Stimulated activated CD4-positive, alpha-beta T cell treated with anti-CD3 and anti-CD28 coated beads, TNF-alpha, amount 100 ng/mL, for 1 hour (primary cell): Measurements from ENCODE around the gene CALML5.

Experiments used
- DNase-seq, 3 donors: peaks; one replicate each; pipeline ENCODE4 v3.0.0-alpha.2; 2020; ENCODE audit warnings: low read depth in 3 of 3, low spot score in 1 of 3

The CALML5 gene

DNA sequence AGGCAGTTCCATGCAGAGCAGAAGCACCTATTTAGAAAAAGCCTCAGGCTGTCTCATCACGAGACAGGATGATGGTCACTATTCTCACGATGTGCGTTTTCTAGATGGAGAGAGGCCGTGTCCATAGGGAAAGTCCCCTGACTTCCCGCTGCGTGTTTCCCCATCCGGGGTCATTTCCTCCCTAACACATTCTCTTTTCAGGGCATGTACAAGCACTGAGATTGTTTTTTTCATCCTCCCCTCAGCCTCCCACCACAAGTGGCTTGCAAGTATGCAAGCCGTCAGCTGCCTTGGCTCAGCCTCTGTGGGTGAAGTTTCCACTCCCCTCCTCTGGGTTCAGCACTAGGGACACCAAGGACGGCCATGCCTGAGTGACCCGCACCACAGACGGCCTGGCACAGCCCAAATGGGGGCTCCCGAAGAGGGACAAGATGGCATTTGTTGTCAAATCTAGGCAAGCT, 2.7 kb upstream of the CALML5 start:
- no peak for DNase-seq

DNA sequence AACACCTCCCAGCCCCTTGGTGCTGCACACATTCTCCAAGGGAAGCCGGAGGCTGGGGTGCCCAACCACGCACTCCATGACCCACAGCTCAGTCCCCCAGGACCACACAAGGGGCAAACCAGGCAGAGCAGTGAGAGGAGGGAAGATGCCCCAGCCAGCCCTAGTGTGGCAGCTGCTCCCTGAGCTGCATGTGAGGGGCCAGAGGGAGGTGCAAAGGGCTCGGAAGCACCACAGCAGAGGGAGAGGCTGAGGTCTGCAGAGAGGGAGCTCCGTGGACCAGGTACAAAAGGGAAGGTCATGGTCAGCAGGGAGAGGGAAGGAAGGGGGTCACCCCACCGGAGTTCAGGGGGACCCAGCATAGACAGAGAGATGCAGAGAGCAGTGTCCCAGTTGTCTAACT, 1.5 kb upstream of the CALML5 start:
- no peak for DNase-seq

DNA sequence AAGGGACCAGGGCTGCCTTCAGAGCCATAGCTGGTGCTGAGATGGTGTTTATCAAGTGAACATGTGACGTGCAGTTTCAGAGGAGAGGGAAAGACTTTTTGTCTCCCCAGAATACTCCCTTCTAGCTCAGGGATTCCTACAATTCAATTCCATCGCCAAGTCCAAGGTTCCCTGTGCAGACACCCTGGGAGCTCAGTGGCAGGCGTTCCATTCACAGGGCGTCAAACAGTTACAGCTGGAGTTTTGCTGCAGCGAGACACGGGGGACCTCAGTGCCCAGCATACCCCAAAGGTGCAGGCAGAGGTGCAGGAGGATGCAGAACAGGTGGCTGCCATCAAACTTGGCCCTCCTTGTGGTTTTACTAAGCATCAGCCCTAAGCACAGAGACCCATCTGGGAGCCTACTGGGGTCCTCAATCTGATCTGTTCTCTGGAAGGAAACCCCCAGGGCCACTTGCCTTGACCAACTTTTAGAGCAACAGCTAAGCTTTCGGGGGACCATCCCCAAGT, 846 bp upstream of the CALML5 start:
- no peak for DNase-seq

DNA sequence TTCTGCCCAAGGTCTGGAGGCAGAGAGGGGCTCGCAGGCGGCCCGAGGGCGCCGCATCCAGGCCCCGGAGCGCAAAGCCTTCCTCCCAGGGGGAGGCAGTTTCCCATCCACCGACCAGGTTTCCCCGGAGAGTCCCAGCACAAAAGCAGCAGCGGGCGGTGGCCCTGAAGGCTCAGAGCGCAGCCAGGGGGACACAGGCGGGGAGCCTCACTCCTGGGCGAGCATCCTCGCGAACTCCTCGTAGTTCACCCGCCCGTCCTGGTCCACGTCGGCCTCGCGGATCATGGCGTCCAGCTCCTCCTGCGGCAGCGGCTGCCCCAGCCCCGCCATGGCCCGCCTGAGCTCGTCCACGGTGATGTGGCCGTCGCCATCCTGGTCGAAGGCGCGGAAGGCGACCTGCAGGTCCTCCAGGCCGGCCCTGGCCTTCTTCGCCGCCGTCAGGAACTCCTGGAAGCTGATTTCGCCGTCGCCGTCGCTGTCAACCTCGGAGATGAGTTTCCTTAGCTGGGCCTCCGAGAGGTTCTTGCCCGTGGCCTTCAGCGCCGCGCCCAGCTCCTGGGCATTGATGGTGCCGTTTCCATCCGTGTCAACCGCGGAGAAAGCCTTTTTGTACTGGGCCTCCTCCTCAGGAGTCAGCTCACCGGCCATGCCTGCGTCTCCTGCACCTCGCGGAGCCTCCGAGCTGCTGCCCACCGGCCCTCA, 428 bp downstream of the CALML5 start:
- no peak for DNase-seq

DNA sequence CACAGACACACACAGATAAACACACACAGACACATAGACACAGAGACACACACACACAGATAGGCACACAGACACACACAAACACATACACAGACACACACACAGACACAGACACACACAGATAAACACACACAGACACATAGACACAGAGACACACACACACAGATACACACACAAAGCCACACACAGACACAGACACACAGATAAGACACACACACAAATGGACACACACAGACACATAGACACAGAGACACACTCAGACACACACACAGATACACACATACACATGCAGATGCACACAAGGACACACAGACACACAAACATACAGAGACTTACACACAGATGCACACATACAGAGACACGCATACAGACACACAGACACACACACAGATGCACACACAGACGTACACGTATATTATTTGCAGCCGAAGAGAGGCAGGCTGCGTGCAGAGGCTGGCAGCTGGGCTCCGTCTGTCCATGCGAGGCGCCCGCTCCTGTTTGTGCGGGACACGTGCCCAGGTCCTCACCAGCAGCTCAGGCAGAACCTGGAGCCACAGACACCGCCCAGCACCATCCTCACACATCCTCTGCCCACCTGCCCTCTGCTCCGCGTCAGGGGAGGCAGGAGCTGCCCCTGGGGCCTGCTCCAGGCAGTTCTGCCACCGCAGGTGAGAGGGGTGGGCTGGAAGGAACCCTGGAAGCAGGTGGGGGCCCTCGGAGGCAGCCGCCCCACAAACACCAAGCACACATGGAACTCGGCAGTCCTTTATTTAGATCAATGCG, 1.2 kb downstream of the CALML5 start:
- no peak for DNase-seq

DNA sequence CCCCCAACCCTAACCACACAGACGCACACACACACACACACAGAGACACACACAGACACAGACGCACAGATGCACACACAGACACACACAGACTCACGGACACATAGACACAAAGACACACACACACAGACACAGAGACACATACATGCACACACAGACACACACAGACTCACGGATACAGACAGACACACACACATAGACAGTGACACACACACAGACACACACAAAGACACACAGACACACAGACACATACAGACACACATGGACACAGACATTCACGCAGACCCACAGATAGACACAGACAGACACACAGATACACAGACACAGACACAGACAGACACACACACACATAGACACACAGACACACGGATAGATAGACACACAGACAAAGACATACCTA, 2.1 kb downstream of the CALML5 start:
- DNase-seq = no peak

DNA sequence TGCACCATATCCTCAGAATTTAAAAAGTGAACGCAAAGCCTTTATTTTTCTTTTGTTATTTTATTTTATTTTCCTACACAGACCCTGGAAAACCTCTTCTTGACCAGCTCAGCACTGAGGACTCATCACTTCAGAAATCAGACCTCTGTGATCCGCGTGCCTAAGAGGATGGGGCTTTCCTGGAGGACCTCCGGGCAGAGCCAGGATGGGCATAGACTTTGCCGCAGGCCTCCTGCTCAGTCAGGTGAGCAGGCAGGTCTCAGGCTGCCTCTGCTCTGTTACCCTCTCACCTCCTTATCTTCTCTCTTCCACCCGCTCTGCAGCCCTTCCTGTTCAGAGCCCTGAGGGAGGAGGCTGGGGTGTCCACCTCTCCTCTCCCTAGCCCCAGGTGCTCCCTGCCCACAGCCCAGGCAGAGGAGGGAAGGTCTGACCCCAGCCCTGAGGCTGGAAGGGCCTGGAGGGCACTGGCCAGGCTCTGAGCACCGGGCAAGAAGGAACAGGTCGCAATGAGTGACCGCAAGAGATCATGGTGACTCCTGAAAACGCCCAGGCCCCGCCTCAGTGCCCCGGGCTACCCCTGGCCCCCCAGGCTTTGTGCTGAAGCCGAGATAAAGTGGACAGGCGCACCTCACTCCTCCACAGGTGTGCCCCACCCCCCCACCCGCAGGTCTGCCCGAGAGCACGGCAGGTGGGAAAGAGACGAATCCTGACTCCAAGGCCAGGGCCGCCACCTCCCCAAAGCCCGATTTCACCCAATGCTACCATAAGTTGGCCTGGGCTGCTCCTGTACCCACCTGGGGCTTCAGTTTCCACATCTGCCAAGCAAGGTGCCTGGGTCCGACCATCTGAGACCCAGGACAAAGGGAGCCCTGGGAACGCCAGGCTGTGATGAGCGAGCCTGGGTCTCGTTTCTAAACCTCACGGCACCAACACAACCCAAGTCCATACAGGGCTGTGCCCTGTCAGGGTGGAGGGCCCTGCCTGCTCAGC, 2.8 kb downstream of the CALML5 start:
- DNase-seq = no peak

DNA sequence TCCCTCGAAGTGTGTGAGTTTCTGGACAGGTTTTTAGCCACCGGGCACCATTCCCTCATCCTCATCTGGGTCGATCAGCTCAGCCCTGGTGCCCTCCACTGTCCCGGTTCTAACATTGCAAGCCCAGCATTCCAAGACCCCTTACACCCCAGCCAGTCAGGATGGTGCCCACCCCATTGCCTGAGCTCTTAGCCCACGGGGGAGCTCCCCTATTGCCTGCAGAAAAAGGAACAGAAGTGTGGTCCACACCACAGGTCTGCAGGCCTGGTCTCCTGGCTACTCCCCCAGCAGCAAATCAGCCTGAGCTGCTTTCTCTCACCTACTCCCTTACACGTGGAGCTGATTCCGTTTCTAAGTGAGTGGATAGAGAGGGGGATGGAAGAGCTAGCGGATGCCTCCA, 4.8 kb downstream of the CALML5 start:
- DNase-seq = no peak

DNA sequence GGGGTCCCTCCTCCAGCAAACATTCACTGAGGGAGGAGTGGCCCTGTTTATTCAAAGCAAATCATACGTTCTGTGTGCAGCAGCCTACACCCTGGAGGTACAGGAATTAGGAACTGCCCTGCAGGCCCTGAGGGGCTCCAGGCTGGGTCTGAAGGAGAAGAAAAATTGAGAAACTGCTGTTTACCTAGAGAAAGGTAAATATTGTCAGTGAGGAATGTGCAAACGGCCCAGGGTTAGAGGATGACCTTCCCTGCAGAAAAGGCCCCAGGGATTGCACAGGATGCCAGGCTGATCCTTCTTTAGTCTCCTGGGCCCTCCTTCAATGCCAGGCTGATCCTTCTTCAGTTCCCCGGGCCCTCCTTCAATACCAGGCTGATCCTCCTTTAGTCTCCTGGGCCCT, 5.7 kb downstream of the CALML5 start:
- DNase-seq = no peak

DNA sequence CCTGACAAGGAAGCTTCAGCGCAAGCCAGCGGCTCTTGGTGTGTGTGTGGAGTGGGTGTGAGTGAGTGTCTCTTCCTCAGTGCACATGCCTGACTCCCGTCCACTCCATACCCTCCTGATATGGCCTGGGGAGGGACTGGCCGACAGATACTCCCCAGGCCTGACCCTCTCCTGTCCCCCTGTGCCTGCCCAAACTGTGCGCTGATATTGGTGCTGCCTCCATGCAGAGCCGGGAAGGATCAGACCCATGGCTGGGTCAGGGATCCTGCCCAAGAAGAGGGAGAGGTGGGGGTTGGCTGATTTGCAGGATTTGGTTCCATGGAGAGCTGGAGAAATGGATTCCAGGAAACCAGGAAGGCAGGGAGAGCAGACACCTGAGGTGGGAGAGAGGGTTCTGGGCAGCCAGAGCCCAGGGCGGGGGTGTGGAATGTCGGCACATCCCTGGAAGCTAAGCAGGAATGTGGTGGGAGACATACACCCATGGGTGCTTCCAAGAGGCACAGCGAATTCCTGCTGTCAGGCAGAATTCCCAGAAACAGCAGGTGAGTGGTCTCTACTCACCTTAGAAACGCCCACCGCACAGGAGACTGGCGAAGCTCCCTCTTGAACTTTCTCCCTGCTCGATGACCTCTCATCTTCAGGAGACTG, 6.3 kb downstream of the CALML5 start:
- DNase-seq = no peak

DNA sequence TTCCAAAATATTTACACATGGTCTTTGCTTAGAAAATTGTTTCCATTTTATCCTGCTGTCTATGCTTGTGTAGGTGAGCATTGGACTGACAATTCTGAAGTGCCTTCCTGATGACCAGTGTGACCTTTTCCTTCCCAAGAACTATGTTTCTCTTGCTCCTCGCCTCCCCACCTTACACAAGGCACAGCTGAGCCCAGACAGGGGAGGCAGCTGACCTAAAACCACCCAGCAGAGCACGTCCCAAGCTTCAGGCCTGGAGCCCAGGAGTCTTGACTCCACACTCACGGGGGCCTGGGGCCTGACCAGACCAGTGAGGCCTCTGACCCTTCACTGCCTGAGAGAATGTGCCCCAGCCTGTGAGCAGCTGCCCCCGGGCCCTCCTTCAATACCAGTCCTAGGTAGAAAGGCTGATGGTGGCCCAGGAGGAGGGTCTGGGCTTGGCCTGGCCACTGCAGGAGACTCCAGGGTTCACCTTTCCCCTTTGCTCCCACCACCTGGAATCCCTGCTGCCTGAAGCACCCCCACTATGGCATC, 7.0 kb downstream of the CALML5 start:
- DNase-seq = no peak

DNA sequence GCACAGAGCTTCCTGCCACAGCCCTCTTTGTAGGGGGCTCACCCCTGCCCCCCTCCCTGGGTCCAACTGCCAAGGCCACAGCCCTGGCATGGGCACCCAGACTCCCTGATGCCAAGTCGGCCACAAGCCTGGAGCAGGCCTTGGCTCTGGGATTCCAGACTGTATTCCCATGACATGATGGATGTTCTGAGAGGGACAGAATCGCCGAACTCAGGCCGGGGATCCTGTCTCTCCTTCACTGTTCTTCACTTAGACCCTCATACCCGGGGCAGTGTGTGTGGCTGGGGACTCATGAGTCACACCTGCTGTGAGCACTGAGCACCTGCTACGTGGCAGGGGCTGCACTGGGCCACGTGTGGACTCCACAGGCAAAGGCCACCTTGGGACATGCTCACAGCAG, 7.9 kb downstream of the CALML5 start:
- DNase-seq = no peak

DNA sequence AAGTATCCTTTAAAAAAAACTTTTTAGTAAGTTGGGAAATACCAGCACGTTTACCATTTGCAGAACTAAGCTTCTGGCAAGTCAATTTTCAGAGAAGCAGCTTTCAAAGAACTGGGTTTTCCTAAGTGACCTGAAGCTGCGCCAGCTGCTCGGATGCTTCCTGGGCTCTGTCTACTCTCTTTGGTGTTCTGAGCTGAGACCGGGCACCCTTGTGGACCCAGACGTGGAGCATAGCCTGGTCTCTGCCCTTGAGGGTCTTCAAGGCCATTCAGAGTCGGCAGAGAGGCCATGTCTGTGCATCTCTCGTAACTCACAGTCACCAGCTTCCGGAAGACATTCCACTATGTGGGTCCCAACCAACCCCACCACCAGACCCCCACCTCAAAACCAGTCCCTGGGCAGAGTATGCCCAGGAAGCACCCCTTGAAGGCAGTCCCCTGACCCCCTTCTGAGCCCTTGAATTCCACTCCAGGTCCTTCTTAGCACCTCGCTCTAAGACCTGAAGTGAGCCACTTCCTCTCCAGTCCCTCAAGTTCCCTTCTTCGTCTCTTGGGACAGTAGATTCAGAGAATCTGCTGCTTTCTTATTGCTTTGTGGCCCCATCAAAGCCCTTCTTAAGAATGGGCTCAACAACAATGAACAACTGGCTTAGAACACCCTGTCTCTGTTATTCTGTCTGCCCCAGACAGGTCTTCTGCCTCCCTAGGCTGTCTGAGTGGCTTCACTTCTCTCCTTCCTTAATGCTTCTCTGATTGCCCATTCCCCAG, 8.5 kb downstream of the CALML5 start:
- no peak for DNase-seq

DNA sequence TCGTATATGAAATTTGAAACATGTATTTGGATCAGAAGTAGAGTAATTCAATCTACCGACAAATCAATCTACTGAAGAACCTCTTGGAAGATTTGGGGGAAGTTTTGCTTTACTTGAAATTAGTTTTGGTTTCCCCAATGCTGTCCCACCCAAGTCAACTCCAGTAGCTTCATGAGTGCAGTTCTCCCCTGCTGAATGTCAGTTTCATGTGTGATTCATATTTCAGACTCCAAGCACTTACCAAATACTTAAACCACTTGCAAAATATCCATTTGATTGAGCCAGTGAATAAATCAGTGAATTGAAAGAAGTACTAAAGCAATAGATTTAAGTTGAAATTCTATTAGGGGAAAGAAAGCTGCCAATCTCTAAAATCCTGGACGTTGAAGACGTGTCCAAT, 9.3 kb downstream of the CALML5 start:
- DNase-seq = no peak

DNA sequence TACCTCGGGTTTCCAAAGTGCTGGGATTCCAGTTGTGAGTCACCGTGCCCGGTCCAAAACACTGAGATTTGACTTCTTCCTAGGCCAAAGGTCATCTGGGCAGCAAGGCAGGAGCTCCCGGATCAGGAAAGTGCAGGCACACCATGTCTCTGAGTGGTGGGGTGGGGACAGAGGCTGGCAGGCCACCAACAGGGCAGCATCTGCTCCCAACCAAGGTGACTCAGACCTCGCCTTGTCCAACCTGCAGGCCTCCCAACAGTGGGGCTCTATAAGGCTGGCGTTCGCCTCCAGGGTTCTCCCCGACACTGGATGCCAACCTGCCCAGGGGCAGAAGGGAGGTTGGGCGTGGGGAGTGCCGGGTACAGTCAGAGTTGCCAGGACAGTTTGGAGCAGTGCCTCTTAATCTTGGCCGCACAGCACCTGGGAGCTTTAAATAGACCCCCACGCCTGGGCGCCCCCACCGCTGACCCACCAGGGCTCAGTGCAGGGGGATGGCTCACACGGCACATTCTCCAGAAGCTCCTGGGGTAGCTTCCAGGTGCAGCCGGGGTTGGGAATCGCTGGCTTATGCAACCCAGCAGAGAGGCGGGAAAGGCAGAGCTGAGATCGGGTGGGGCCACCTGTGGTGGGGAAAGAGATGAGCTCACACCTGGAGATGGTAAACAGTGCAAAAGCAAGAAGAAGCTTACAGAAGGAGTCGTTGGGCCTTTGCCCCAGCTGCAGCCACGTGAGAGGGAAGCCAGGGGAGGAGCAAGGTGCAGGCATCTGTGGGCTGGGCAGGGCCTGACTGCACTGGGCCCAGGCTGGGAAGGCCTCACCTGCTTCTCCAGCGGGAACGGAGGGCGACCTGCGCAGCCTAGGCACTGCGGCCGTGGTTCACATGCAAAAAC, 10.9 kb downstream of the CALML5 start:
- no peak for DNase-seq

DNA sequence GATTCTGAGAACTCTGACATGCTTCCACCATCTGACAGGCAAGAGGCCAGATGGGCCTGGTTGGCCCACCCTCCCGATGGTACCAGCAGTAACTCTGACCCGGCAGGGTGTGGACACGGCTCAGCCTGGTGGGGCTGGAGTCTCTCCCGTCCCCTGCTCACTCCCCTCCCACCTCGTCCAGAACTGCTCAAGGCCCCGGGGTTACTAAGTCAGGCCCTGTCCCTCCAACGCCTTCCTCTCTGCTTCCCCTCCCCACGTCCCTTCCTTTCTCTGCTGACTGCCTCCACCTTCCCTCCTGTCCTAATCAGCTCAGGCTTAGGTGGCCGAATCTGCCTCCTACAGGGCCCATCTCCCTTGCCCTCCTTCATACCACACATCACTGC, 12.5 kb downstream of the CALML5 start:
- DNase-seq = no peak

DNA sequence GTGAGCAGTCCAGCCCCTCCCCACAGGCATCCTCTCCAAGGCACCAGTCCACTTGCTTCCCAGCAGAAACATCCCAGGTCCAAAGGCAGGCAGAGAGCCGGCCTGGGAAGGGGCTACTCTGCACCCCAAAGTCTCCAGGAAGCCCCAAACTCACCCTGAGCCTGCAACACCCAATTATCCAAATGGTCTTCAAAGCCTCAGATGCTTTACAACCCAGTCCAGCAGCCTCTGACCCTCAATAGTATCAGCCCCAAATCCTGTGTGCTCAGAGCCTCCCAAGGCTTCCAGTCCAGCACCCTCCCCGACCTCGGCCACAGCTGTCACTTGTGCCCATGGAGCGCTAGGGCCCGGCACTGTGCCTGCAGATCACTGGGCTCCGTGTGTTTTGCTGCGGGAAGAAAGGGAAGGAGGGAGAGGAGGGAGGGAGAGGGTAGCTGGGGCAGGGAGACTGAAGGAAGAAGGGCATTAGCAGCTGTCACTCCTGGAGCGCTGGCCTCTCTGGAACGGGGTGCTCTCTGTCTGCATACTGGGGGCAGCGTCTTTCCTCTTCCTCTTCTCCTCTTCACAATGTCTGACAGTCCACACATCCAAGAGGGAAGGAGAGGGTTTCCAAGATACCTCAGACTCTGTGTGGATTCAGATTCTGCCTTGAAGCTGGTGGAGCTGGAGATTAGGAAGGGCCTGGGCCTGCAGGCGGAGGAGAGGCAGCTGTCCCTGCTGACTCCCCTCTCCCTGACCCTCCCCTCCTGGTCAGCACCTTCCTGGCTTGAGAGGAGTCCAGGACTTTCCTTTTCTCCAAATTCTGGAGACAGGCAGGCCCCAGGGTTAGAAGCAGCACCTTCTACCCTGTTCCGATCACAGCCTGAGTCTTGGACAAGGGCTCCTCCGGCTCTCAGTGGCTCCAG, 13.2 kb downstream of the CALML5 start:
- DNase-seq = no peak

DNA sequence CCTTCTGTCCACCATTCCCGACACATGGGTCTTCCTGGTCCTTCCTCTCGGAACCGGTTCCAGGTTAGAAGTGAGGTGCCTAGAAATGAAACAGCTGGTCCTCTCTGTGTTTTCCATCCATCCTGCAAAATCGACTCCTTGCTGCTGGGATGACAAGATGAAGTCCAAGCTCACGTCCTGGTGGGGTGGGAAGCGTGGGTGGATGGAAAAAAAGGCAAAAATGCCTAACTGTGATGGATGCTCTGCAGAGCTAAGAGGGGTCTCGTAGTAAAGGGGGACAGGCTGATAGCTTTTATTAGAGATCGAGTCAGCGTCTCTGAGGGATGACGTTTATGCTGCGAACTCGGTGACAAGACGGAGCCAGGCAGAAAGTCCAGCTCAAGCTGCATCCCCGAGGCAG, 14.1 kb downstream of the CALML5 start:
- no peak for DNase-seq
